22Rv1 (cell line): ENCODE measurements around the gene EPB42.

Experiments
- H3K27ac ChIP-seq: fragments of 450-650 bp; 2 replicates; pipeline ENCODE4 v1.5.1; 2017
- ZFX ChIP-seq: fragments of 450-650 bp; IDR thresholded peaks from 2 replicates; pipeline ENCODE4 v1.6.1; 2017; ENCODE audit warnings: antibody characterized with exemption, borderline replicate concordance
- TF ChIP-seq, protein P1 (sequence below): fragments of 450-650 bp; IDR thresholded peaks from 2 replicates; pipeline ENCODE4 v1.5.1; 2017; ENCODE audit warnings: mild to moderate bottlenecking

The EPB42 gene

DNA sequence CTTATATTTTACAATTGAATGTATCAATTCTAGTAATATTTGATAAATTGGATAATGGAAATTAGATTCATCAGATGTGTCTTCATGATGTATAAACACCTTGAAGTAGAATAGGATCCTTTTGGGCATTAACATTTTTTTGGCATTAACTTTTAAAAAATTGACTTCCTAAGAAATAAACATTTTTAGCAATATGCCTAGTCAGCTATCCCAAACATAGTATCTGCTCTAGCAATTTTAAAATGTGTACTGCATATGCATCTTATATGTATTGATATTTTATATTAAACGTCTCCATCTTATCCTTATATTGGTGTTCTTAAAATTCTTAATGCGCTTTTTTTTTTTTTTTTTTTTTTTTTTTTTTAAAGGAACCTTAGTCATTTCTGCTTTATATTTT lies 27.1 kb downstream of the EPB42 start:
- no peak for TF ChIP-seq ZFX
- TF ChIP-seq, protein P1, sequence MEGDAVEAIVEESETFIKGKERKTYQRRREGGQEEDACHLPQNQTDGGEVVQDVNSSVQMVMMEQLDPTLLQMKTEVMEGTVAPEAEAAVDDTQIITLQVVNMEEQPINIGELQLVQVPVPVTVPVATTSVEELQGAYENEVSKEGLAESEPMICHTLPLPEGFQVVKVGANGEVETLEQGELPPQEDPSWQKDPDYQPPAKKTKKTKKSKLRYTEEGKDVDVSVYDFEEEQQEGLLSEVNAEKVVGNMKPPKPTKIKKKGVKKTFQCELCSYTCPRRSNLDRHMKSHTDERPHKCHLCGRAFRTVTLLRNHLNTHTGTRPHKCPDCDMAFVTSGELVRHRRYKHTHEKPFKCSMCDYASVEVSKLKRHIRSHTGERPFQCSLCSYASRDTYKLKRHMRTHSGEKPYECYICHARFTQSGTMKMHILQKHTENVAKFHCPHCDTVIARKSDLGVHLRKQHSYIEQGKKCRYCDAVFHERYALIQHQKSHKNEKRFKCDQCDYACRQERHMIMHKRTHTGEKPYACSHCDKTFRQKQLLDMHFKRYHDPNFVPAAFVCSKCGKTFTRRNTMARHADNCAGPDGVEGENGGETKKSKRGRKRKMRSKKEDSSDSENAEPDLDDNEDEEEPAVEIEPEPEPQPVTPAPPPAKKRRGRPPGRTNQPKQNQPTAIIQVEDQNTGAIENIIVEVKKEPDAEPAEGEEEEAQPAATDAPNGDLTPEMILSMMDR = no peak
- no peak overlapping the region for H3K27ac ChIP-seq

DNA sequence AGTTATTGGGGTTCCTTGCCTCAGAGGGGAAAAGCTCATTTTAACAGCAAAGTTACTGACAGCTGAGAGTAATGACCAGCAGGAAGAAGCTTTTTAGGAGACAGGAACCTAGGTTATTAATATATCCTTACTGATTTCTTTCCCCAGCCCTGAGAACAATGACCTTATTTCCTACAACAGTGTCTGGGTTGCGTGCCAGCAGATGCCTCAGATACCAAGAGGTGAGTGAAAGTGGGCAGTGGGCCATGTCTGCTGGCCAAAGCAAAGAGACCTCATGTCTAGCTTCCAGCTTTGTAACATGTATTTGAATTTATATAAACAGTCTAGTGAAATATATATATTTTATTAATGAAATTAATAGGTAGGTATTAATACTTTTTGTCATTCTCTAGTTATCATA lies 30.6 kb downstream of the EPB42 start:
- H3K27ac ChIP-seq = no peak overlapping the region
- TF ChIP-seq, protein P1 = no peak
- no peak for TF ChIP-seq ZFX

DNA sequence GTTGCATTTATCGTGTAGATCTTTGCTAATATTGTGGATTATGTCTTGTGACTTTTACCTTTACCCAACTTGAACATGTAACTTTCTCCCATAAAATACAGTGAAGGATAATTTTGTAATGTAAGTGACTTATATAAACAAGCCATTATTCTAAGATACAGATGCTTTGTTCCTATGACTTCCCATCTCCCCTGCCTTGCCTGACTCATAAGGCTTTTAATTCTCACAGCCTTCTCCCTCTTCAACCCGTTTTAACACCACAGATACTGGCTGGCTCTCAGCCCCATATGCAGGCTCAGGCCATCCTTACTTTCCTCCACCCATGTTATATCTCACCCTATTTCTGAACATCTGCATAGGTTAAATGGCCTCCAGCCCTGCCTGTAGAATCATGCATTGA lies 31.5 kb downstream of the EPB42 start:
- TF ChIP-seq ZFX = no peak
- TF ChIP-seq, protein P1 = no peak
- no peak overlapping the region for H3K27ac ChIP-seq

DNA sequence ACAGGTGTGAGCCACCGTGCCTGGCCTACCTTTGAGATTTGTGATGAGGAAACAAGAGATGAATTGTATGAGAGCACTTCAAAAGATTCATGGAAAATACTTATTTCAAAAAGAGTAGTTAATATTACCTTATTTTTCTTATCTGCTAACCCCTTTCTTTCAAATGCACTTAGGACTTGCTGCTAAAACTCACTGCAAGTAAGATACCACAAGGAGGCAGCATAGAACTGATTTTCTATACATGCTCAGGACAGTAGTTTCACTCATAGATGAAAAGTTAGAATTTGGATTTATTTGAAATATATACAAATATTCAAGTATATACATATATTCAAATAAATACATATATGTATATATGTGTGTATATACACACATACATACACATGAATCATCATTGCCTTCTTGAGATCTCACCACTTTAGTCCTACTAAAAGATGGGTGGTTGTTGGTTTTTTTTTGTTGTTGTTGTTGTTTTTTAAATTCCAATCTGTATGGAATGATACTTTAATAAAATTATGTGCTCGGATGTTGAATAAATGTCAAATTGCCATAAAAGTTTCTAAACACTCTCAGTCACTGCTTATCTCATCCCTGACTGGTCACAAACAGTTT lies 33.2 kb downstream of the EPB42 start:
- TF ChIP-seq, protein P1 = peak; percentile 74
- TF ChIP-seq ZFX = no peak
- no peak overlapping the region for H3K27ac ChIP-seq

DNA sequence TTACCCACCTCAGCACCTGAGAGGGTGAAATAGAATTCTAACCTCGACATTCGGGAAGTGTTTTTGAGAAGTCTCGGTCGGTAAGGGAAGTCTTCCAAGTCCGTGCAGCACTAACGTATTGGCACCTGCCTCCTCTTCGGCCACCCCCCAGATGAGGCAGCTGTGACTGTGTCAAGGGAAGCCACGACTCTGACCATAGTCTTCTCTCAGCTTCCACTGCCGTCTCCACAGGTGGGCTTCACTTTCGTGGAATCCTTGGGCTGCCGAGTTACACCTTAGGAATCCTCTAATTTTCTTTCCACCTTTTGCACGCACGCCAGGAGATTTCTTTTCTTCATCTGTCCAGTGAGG lies 34.8 kb downstream of the EPB42 start:
- TF ChIP-seq, protein P1 = 0 out of 2 replicates have a peak, but pooled peaks have one; percentile 11
- no peak for TF ChIP-seq ZFX
- H3K27ac ChIP-seq = peak overlapping the region; percentile 81

DNA sequence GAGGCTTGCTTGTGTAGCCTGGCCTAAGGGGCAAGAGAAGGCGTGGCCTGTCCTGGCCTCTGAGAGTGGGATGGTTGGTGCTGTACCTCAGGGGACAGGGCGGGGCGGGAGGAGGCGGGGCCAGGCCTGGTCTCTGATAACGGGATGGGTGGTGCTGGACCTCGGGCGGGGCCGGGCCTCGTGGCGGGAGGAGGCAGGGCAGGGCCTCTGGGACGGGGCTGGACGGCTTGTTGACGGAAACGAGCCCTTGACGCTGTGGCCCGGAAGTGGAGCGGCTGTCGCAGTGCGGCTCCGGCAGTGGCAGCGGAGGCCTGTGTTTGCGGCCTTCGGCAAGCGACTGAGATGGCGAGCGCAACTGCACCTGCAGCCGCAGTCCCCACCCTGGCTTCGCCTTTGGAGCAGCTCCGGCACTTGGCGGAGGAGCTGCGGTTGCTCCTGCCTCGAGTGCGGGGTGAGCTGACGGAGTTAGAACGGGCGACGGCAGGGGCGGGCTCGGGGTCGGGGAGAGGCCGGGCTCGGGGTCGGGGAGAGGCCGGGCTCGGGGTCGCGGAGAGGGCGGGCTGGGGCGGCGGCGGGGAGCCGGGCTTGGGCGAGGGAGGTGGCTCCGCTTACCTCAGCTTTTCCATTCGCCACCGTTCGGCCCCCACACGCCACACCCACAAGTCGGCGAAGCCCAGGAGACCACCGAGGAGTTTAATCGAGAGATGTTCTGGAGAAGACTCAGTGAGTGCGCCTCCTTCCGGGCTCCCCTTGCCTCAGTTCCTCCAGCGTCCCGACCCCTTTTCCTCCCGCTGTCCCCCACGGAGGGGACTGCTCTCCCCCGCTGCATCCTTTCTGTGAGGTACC lies 35.4 kb downstream of the EPB42 start, which contains the start of gene CCNDBP1:
TSS of gene CCNDBP1 (plus strand) at position 247 of the 846 bp plus-strand sequence. CDS start at position 343, 96 bp downstream.
- TF ChIP-seq, protein P1 = peak; percentile 50
- TF ChIP-seq ZFX = no peak
- peak within 1 kb of the TSS; percentile 81 for H3K27ac ChIP-seq
